Vagina (tissue), 2 donors: ENCODE data around the gene DNM3.

Experiments
- CTCF ChIP-seq, 3 experiments: fragments of 450-650 bp in 2 of 3; fragments of 200-600 bp in 1 of 3; sonication (generic) in 1 of 3; IDR thresholded peaks; one replicate each; pipeline ENCODE4 v1.5.1; 2017 to 2019; ENCODE audit warnings: antibody characterized with exemption in 3 of 3, mild to moderate bottlenecking in 2 of 3, moderate library complexity in 2 of 3
- POLR2AphosphoS5 ChIP-seq, 2 donors: sonication (generic); formaldehyde crosslinking; IDR thresholded peaks; one replicate each; pipeline ENCODE4 v1.9.0; 2017; ENCODE audit warnings: antibody characterized with exemption in 2 of 2, mild to moderate bottlenecking in 2 of 2, low read depth in 1 of 2; ENCODE audit not compliant: insufficient read depth in 1 of 2

- TF ChIP-seq CTCF (IDR thresholded peaks at IDR 0.05) (no peak), POLR2AphosphoS5 (IDR thresholded peaks at IDR 0.05; ENCODE audit: insufficient read depth in 1 of 2, low read depth in 1 of 2) (no peak)
These were observed 550.7 kb downstream of the DNM3 start for GRCh38 chr1:172391976-172392375.
